HepG2 (cell line): Measurements from ENCODE around the gene MEGF11. TPM values are rescaled to one million over a fixed set of nuclear protein-coding genes. Genes with fewer than 3 reads are reported as not detected.

Source experiments
- ATF7-NPFF ChIP-seq: sonication (generic); formaldehyde crosslinking; IDR thresholded peaks from 2 replicates; pipeline ENCODE4 v1.8.1; 2023; ENCODE audit warnings: mild to moderate bottlenecking, low read depth, missing genetic modification reagents, moderate library complexity
- CHCHD3 ChIP-seq: sonication (generic); formaldehyde crosslinking; IDR thresholded peaks from 2 replicates; pipeline ENCODE4 v1.8.0; 2022; ENCODE audit warnings: mild to moderate bottlenecking, missing genetic modification reagents, moderate library complexity
- EED ChIP-seq: sonication (generic); formaldehyde crosslinking; IDR thresholded peaks from 2 replicates; pipeline ENCODE4 v1.5.0; 2020; ENCODE audit warnings: mild to moderate bottlenecking, missing genetic modification reagents
- NR2C2 ChIP-seq: sonication (generic); formaldehyde crosslinking; IDR thresholded peaks from 2 replicates; pipeline ENCODE4 v1.4.0; 2020; ENCODE audit warnings: missing genetic modification reagents, mild to moderate bottlenecking, moderate library complexity, borderline replicate concordance
- RCOR2 ChIP-seq: IDR thresholded peaks from 2 replicates; pipeline ENCODE4 v1.6.1; 2016; ENCODE audit warnings: missing biosample characterization, missing genetic modification reagents
- REPIN1 ChIP-seq: sonication (generic); formaldehyde crosslinking; IDR thresholded peaks from 2 replicates; pipeline ENCODE4 v1.8.0; 2022; ENCODE audit warnings: missing genetic modification reagents, low read depth, mild to moderate bottlenecking, borderline replicate concordance
- ZNF121 ChIP-seq: sonication (generic); formaldehyde crosslinking; IDR thresholded peaks from 2 replicates; pipeline ENCODE4 v1.5.0; 2020; ENCODE audit warnings: mild to moderate bottlenecking, missing genetic modification reagents
- ZNF317 ChIP-seq: sonication (generic); formaldehyde crosslinking; IDR thresholded peaks from 2 replicates; pipeline ENCODE4 v1.5.0; 2020; ENCODE audit warnings: mild to moderate bottlenecking, missing genetic modification reagents
- ZNF547 ChIP-seq: sonication (generic); formaldehyde crosslinking; IDR thresholded peaks from 2 replicates; pipeline ENCODE4 v1.5.1; 2020; ENCODE audit warnings: mild to moderate bottlenecking, missing genetic modification reagents
- ZNF772 ChIP-seq: sonication (generic); formaldehyde crosslinking; IDR thresholded peaks from 2 replicates; pipeline ENCODE4 v1.5.0; 2020; ENCODE audit warnings: mild to moderate bottlenecking, missing genetic modification reagents
- ZNF780A ChIP-seq: sonication (generic); formaldehyde crosslinking; IDR thresholded peaks from 2 replicates; pipeline ENCODE4 v1.8.0; 2022; ENCODE audit warnings: mild to moderate bottlenecking, missing genetic modification reagents, moderate library complexity
- ZNF816 ChIP-seq: sonication (generic); formaldehyde crosslinking; IDR thresholded peaks from 2 replicates; pipeline ENCODE4 v1.8.0; 2022; ENCODE audit warnings: missing genetic modification reagents, mild to moderate bottlenecking, borderline replicate concordance
- ZNF83 ChIP-seq: sonication (generic); formaldehyde crosslinking; IDR thresholded peaks from 2 replicates; pipeline ENCODE4 v1.4.0; 2020; ENCODE audit warnings: missing genetic modification reagents, mild to moderate bottlenecking, borderline replicate concordance
- ZNF883 ChIP-seq: sonication (generic); formaldehyde crosslinking; IDR thresholded peaks from 2 replicates; pipeline ENCODE4 v1.5.1; 2020; ENCODE audit warnings: mild to moderate bottlenecking, missing genetic modification reagents; ENCODE audit errors: not compliant biosample characterization
- polyA plus RNA-seq, 8 experiments: library from polyadenylated mRNA; depleted of rRNA in 3 of 8; stranded (reverse) in 7 of 8; unstranded in 1 of 8; fragments of >200 nt; fragmentation: Illumina TruSeq in 4 of 8; extraction: Trizol in 4 of 8; gene quantifications; 2 replicates each; pipeline versions ENCODE4 v1.2.1 to v1.2.3, GENCODE V29; 2011 to 2016; ENCODE audit warnings: low read depth in 4 of 8, missing spikeins in 1 of 8, mixed read lengths in 1 of 8; ENCODE audit not compliant: insufficient read depth in 1 of 8
- total RNA-seq, 5 experiments: library from RNA; depleted of rRNA; stranded (reverse); fragments of >200 nt; fragmentation: Illumina TruSeq; extraction: Trizol; gene quantifications; 2 replicates each; pipeline ENCODE4 v1.2.3, GENCODE V29; 2016; ENCODE audit warnings: low read depth in 1 of 5
- TF ChIP-seq, protein P1 (sequence below): sonication (generic); formaldehyde crosslinking; IDR thresholded peaks from 2 replicates; pipeline ENCODE4 v1.4.0; 2020; ENCODE audit warnings: mild to moderate bottlenecking, missing genetic modification reagents
- TF ChIP-seq, protein P2 (sequence below): sonication (generic); formaldehyde crosslinking; IDR thresholded peaks from 2 replicates; pipeline ENCODE4 v1.4.0; 2020; ENCODE audit warnings: missing genetic modification reagents
- TF ChIP-seq, protein P3 (sequence below): sonication (generic); formaldehyde crosslinking; conservative IDR thresholded peaks from 2 replicates; pipeline ENCODE4 v1.4.0; 2020; ENCODE audit warnings: missing genetic modification reagents
- TF ChIP-seq, protein P4 (sequence below): sonication (generic); formaldehyde crosslinking; IDR thresholded peaks from 2 replicates; pipeline ENCODE4 v1.4.0; 2020; ENCODE audit warnings: mild to moderate bottlenecking, low read depth, missing genetic modification reagents
- TF ChIP-seq, protein P5 (sequence below): IDR thresholded peaks from 2 replicates; pipeline ENCODE4 v1.4.0; 2020; ENCODE audit warnings: mild to moderate bottlenecking, missing genetic modification reagents

The MEGF11 gene
- total and polyA plus RNA-seq, 2 of the 13 experiments (the other 11 are each of a cell fraction or from before 2014, with no cell fraction given), result not detected

DNA sequence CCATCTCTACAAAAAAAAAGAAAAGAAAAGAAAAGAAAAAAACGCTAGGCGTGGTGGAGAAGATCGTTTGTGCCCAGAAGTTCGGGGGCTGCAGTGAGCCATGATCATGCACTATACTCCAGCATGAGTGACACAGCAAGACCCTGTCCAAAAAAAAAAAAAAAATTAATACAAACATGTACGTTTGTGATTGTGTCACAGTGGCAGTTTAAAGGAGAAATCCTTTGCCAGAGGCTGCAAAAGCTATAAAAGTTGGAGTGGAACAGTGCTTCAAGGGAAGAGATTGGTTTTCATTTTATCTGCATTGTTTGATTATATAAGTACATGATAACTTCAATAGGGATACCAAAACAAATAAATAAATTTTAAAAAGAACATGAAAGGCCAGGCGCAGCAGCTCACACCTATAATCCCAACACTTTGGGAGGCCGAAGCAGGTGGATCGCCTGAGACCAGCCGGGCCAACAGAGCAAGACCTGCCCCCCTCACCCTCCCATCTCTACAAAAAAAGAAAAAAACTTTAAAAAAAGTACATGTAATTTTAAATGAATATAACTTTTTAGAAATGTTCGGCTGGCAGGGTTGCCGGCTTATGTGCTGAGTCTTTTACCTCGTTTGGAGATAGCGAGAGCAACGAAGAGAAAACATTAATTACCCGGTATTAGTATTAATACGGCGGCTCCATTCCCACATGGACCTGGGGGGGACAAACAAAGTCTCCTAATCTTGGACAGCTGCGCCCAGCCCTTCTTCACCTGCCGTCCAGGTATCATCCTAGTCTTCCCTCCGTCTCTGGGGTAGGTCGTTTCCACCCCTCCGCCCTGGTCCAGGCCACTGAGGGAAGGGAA is 39.2 kb upstream of the MEGF11 start (continued):
- TF ChIP-seq ZNF547 (CRISPR knock-in tag), result no peak
- no peak for TF ChIP-seq EED (CRISPR knock-in tag)
- TF ChIP-seq ZNF816, result 0 out of 2 replicates have a peak, but pooled peaks have one; percentile 21
- TF ChIP-seq ZNF83 (CRISPR knock-in tag), result 0 out of 2 replicates have a peak, but pooled peaks have one; percentile 44
- TF ChIP-seq, protein P1, sequence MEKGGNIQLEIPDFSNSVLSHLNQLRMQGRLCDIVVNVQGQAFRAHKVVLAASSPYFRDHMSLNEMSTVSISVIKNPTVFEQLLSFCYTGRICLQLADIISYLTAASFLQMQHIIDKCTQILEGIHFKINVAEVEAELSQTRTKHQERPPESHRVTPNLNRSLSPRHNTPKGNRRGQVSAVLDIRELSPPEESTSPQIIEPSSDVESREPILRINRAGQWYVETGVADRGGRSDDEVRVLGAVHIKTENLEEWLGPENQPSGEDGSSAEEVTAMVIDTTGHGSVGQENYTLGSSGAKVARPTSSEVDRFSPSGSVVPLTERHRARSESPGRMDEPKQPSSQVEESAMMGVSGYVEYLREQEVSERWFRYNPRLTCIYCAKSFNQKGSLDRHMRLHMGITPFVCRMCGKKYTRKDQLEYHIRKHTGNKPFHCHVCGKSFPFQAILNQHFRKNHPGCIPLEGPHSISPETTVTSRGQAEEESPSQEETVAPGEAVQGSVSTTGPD (CRISPR knock-in tag), result no peak
- TF ChIP-seq, protein P2, sequence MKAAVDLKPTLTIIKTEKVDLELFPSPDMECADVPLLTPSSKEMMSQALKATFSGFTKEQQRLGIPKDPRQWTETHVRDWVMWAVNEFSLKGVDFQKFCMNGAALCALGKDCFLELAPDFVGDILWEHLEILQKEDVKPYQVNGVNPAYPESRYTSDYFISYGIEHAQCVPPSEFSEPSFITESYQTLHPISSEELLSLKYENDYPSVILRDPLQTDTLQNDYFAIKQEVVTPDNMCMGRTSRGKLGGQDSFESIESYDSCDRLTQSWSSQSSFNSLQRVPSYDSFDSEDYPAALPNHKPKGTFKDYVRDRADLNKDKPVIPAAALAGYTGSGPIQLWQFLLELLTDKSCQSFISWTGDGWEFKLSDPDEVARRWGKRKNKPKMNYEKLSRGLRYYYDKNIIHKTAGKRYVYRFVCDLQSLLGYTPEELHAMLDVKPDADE (CRISPR knock-in tag), result 0 out of 2 replicates have a peak, but pooled peaks have one; percentile 13
- TF ChIP-seq ZNF772, result 0 out of 2 replicates have a peak, but pooled peaks have one; percentile 33
- TF ChIP-seq, protein P3, sequence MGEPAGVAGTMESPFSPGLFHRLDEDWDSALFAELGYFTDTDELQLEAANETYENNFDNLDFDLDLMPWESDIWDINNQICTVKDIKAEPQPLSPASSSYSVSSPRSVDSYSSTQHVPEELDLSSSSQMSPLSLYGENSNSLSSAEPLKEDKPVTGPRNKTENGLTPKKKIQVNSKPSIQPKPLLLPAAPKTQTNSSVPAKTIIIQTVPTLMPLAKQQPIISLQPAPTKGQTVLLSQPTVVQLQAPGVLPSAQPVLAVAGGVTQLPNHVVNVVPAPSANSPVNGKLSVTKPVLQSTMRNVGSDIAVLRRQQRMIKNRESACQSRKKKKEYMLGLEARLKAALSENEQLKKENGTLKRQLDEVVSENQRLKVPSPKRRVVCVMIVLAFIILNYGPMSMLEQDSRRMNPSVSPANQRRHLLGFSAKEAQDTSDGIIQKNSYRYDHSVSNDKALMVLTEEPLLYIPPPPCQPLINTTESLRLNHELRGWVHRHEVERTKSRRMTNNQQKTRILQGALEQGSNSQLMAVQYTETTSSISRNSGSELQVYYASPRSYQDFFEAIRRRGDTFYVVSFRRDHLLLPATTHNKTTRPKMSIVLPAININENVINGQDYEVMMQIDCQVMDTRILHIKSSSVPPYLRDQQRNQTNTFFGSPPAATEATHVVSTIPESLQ (CRISPR knock-in tag), result no peak
- no peak for TF ChIP-seq ZNF883 (CRISPR knock-in tag)
- TF ChIP-seq, protein P4, sequence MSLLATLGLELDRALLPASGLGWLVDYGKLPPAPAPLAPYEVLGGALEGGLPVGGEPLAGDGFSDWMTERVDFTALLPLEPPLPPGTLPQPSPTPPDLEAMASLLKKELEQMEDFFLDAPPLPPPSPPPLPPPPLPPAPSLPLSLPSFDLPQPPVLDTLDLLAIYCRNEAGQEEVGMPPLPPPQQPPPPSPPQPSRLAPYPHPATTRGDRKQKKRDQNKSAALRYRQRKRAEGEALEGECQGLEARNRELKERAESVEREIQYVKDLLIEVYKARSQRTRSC (CRISPR knock-in tag), result no peak
- no peak for TF ChIP-seq RCOR2
- TF ChIP-seq ZNF780A (CRISPR knock-in tag), result no peak
- no peak for TF ChIP-seq ATF7-NPFF
- peak; percentile 52; the same call in 1 of the 2 replicates for TF ChIP-seq ZNF121 (CRISPR knock-in tag)
- TF ChIP-seq, protein P5, sequence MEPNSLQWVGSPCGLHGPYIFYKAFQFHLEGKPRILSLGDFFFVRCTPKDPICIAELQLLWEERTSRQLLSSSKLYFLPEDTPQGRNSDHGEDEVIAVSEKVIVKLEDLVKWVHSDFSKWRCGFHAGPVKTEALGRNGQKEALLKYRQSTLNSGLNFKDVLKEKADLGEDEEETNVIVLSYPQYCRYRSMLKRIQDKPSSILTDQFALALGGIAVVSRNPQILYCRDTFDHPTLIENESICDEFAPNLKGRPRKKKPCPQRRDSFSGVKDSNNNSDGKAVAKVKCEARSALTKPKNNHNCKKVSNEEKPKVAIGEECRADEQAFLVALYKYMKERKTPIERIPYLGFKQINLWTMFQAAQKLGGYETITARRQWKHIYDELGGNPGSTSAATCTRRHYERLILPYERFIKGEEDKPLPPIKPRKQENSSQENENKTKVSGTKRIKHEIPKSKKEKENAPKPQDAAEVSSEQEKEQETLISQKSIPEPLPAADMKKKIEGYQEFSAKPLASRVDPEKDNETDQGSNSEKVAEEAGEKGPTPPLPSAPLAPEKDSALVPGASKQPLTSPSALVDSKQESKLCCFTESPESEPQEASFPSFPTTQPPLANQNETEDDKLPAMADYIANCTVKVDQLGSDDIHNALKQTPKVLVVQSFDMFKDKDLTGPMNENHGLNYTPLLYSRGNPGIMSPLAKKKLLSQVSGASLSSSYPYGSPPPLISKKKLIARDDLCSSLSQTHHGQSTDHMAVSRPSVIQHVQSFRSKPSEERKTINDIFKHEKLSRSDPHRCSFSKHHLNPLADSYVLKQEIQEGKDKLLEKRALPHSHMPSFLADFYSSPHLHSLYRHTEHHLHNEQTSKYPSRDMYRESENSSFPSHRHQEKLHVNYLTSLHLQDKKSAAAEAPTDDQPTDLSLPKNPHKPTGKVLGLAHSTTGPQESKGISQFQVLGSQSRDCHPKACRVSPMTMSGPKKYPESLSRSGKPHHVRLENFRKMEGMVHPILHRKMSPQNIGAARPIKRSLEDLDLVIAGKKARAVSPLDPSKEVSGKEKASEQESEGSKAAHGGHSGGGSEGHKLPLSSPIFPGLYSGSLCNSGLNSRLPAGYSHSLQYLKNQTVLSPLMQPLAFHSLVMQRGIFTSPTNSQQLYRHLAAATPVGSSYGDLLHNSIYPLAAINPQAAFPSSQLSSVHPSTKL (CRISPR knock-in tag), result no peak
- TF ChIP-seq ZNF317 (CRISPR knock-in tag), result 0 out of 2 replicates have a peak, but pooled peaks have one; percentile 28
- no peak for TF ChIP-seq CHCHD3 (CRISPR knock-in tag)
- TF ChIP-seq NR2C2 (CRISPR knock-in tag), result no peak
- TF ChIP-seq REPIN1 (CRISPR knock-in tag), result 0 out of 2 replicates have a peak, but pooled peaks have one; percentile 7
